ENCODE data around the gene RETREG2.

The RETREG2 gene

DNA sequence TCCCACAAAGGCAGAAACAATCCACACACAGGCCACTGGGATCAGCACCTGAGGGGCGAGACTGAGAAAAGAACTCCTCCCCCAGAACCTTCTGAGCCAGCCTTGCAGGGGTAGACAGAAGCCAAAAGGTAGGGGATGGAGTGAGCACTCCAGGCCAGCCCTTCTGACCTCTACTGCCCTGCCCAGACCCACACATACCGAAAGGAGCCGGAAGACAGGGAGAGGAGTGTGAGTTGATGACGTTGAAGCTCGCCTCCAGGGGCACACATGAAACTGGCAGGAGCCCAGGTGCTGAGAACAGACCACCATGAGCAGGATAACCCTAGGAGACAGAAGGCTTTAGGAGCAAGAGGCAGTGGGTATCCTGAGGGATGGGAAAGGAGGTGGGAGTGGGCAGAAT is 10.1 kb upstream of the RETREG2 start:
- TF ChIP-seq TCF12 (IDR thresholded peaks at IDR 0.05; ENCODE audit: low read depth): no peak
- TF ChIP-seq TEAD4 (IDR thresholded peaks at IDR 0.05): no peak
- no peak for TF ChIP-seq TAF1 (IDR thresholded peaks at IDR 0.05; ENCODE audit: low read depth)
- no peak for TF ChIP-seq EGR1 (IDR thresholded peaks at IDR 0.05)
- no peak for TF ChIP-seq CEBPB (IDR thresholded peaks at IDR 0.05)
- no peak for TF ChIP-seq YY1 (IDR thresholded peaks at IDR 0.05; ENCODE audit: low read depth)
- no peak for TF ChIP-seq ZBTB7A (IDR thresholded peaks at IDR 0.05; ENCODE audit: low read depth)
- TF ChIP-seq MAX (IDR thresholded peaks at IDR 0.05): no peak
- TF ChIP-seq FOXM1 (IDR thresholded peaks at IDR 0.05; ENCODE audit: borderline replicate concordance, low read depth): no peak
- TF ChIP-seq EP300 (IDR thresholded peaks at IDR 0.05; ENCODE audit: borderline replicate concordance): no peak
- TF ChIP-seq NFIC (IDR thresholded peaks at IDR 0.05): no peak
- no peak for TF ChIP-seq CREB1 (IDR thresholded peaks at IDR 0.05; ENCODE audit: low read depth)

DNA sequence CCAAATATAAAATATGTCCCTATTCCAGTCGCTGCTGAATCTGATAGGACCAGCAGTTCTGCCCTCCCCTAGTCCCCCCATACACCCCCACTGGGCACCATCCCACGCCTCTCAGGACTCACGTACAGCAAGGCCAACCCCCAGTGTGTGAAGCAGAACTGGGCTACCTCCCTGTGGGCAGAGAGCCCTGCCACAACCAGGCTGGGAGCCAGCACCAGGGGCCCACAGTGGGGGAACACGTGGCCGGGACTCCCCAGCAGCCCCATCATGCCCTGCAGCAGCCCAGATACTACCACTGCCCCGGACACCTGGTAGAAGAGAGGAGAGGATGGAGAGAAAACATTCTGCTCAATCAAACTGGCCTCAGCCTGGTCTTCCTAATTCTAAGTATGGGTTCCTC is 9.5 kb upstream of the RETREG2 start:
- TF ChIP-seq TCF12 (IDR thresholded peaks at IDR 0.05; ENCODE audit: low read depth) (no peak), CREB1 (IDR thresholded peaks at IDR 0.05; ENCODE audit: low read depth) (no peak), ZBTB7A (IDR thresholded peaks at IDR 0.05; ENCODE audit: low read depth) (no peak), CEBPB (IDR thresholded peaks at IDR 0.05) (no peak)

DNA sequence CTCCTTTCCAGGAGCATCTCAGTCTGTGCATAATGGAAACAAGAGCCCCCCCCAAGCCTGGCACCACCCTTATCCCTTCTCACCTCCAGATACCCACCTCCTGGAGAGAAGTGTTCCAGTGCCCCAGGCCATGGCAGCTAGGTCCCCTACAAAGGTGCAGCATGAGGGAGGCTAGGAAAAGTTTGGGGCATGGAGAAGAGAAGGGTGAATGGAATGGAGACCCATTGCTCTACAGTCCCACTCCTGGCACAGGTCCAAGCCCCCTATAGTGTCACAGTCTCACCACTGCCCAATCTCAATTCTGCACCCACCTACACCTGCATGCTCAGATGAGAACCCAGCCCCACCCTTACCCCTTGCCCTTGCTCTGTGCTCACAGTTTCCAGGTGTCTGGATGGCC is 9.1 kb upstream of the RETREG2 start:
- TF ChIP-seq EP300 (IDR thresholded peaks at IDR 0.05; ENCODE audit: borderline replicate concordance) (no peak), TAF1 (IDR thresholded peaks at IDR 0.05; ENCODE audit: low read depth) (no peak)

GRCh38 chr2:219169930-219170654 is 8.0 kb upstream of the RETREG2 start, which contains the start of gene SLC23A3:
Gene SLC23A3, minus strand, starts transcription at chr2:219170029. Its CDS starts 45 bp downstream, at chr2:219169984.
- no peak for TF ChIP-seq RAD21 (IDR thresholded peaks at IDR 0.05; ENCODE audit: low read depth)
- TF ChIP-seq NFIC (IDR thresholded peaks at IDR 0.05): no peak
- TF ChIP-seq REST (IDR thresholded peaks at IDR 0.05; ENCODE audit: low read depth): no peak
- TF ChIP-seq ZBTB7A (IDR thresholded peaks at IDR 0.05; ENCODE audit: low read depth): no peak
- no peak for TF ChIP-seq EP300 (IDR thresholded peaks at IDR 0.05; ENCODE audit: borderline replicate concordance)
- no peak for TF ChIP-seq TEAD4 (IDR thresholded peaks at IDR 0.05)
- TF ChIP-seq, protein P1, sequence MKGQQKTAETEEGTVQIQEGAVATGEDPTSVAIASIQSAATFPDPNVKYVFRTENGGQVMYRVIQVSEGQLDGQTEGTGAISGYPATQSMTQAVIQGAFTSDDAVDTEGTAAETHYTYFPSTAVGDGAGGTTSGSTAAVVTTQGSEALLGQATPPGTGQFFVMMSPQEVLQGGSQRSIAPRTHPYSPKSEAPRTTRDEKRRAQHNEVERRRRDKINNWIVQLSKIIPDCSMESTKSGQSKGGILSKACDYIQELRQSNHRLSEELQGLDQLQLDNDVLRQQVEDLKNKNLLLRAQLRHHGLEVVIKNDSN (IDR thresholded peaks at IDR 0.05): no peak
- no peak for TF ChIP-seq TCF12 (IDR thresholded peaks at IDR 0.05; ENCODE audit: low read depth)
- no peak for TF ChIP-seq EGR1 (IDR thresholded peaks at IDR 0.05)
- TF ChIP-seq CREB1 (IDR thresholded peaks at IDR 0.05; ENCODE audit: low read depth): no peak
- TF ChIP-seq FOXM1 (IDR thresholded peaks at IDR 0.05; ENCODE audit: borderline replicate concordance, low read depth): no peak
- TF ChIP-seq CEBPB (IDR thresholded peaks at IDR 0.05): no peak
- no peak for TF ChIP-seq YY1 (IDR thresholded peaks at IDR 0.05; ENCODE audit: low read depth)
- no peak for TF ChIP-seq MAX (IDR thresholded peaks at IDR 0.05)
- no peak for TF ChIP-seq TAF1 (IDR thresholded peaks at IDR 0.05; ENCODE audit: low read depth)

DNA sequence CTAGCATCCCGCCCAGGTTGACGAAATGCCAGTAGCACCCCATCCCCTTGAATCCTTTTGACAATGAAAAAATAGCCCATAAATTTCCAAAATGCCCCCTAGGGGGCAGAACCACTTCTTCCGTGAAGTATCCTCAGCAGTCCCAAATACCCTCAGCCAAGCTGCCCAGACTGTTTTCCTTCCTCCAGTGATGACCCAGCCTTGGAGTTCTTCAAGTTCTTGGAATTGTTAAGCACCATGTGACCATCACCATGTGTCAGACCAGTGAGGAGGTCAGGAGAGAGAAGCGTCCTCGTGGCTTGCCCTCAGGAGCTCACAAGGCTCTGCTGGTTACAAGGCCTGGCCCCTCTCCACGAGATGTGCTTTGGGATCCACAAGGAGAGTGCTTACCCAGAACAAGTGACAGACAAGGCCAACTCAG is 6.8 kb upstream of the RETREG2 start:
- TF ChIP-seq YY1 (IDR thresholded peaks at IDR 0.05; ENCODE audit: low read depth): no peak
- peak; percentile 40; the same call in 1 of the 2 replicates for TF ChIP-seq RAD21 (IDR thresholded peaks at IDR 0.05; ENCODE audit: low read depth)

GRCh38 chr2:219172231-219173154 is 5.6 kb upstream of the RETREG2 start:
- TF ChIP-seq TCF12 (IDR thresholded peaks at IDR 0.05; ENCODE audit: low read depth) (no peak), YY1 (IDR thresholded peaks at IDR 0.05; ENCODE audit: low read depth) (no peak), NFIC (IDR thresholded peaks at IDR 0.05) (no peak), MAX (IDR thresholded peaks at IDR 0.05) (no peak), CREB1 (IDR thresholded peaks at IDR 0.05; ENCODE audit: low read depth) (no peak), EGR1 (IDR thresholded peaks at IDR 0.05) (no peak), TAF1 (IDR thresholded peaks at IDR 0.05; ENCODE audit: low read depth) (no peak), RAD21 (IDR thresholded peaks at IDR 0.05; ENCODE audit: low read depth) (no peak), EP300 (IDR thresholded peaks at IDR 0.05; ENCODE audit: borderline replicate concordance) (no peak), FOXM1 (IDR thresholded peaks at IDR 0.05; ENCODE audit: borderline replicate concordance, low read depth) (no peak), ZBTB7A (IDR thresholded peaks at IDR 0.05; ENCODE audit: low read depth) (no peak), CEBPB (IDR thresholded peaks at IDR 0.05) (no peak), TEAD4 (IDR thresholded peaks at IDR 0.05) (no peak), REST (IDR thresholded peaks at IDR 0.05; ENCODE audit: low read depth) (no peak)
- TF ChIP-seq, protein P1 (IDR thresholded peaks at IDR 0.05): no peak
